HepG2 (cell line): Measurements from ENCODE around the gene GIMAP8. TPM values are rescaled to one million over a fixed set of nuclear protein-coding genes. Genes with fewer than 3 reads are reported as not detected.

ENCODE experiments used
- ATAC-seq: fragments of 200-7000 bp; cut with Tn5 transposase; 3 replicates; pipeline ENCODE4 v1.9.1; 2020; ENCODE audit warnings: mild to moderate bottlenecking, moderate library complexity
- BruUV-seq: library from RNA; stranded (reverse); fragments of 400-500 nt; replicated peaks from 2 replicates; lab custom pipeline; 2021; lab: Mats Ljungman, UMichigan
- CTCF ChIA-PET: fragments of 300-600 bp; formaldehyde crosslinking; extraction: SDS; loops from one replicate; lab custom pipeline; 2021; ENCODE audit warnings: low total read pairs, inconsistent platforms, low intra/inter-chr PET ratio; lab: Yijun Ruan, JAX
- POLR2A ChIA-PET: fragments of 350-600 bp; sonication (Branson Sonifier 250); formaldehyde crosslinking; loops from one replicate; lab custom pipeline; 2020; ENCODE audit warnings: antibody characterized with exemption, inconsistent platforms; lab: Yijun Ruan, JAX
- DNase-seq: peaks from one replicate; pipeline ENCODE4 v3.0.0-alpha.2; 2015; ENCODE audit warnings: low spot score
- FAIRE-seq: peaks from 3 replicates; lab custom pipeline; 2011; peaks lifted over from hg19 to GRCh38; lab: Jason Lieb, UNC
- H2AFZ ChIP-seq: one replicate; pipeline ENCODE4 v1.6.1; 2011; ENCODE audit warnings: low read length, inconsistent platforms
- H3K27ac ChIP-seq: fragments of 300-600 bp; 3 replicates; pipeline ENCODE4 v1.8.0; 2011; ENCODE audit warnings: mixed run types, mild to moderate bottlenecking, mixed read lengths, low read length, inconsistent platforms; ENCODE audit not compliant: insufficient read depth; ENCODE audit errors: extremely low read length
- H3K27me3 ChIP-seq, 2 experiments: fragments of 200-600 bp in 1 of 2; 2 replicates in 1 of 2; 3 replicates in 1 of 2; pipeline versions ENCODE4 v1.6.0 to v1.8.0; 2011; ENCODE audit warnings: low read length in 2 of 2, mild to moderate bottlenecking in 2 of 2, moderate library complexity in 2 of 2, inconsistent platforms in 1 of 2; ENCODE audit not compliant: insufficient read depth in 2 of 2, control insufficient read depth in 1 of 2
- H3K36me3 ChIP-seq, 2 experiments: fragments of 200-600 bp in 1 of 2; replicated peaks in 1 of 2; 2 replicates in 1 of 2; 3 replicates in 1 of 2; pipeline versions ENCODE4 v1.5.1 to v1.8.0; 2011; ENCODE audit warnings: low read length in 2 of 2, inconsistent platforms in 1 of 2; ENCODE audit not compliant: insufficient read depth in 2 of 2, control insufficient read depth in 1 of 2
- H3K4me1 ChIP-seq: 2 replicates; pipeline ENCODE4 v1.5.1; 2012; ENCODE audit warnings: low read length, inconsistent platforms; ENCODE audit not compliant: insufficient read depth
- H3K4me2 ChIP-seq: 2 replicates; pipeline ENCODE4 v1.6.0; 2011; ENCODE audit warnings: low read depth, low read length, inconsistent platforms
- H3K4me3 ChIP-seq, 3 experiments: fragments of 200-600 bp in 1 of 3; sonication (generic), shearing (Covaris generic) in 1 of 3; replicated peaks in 1 of 3; 2 replicates each; pipeline ENCODE4 v1.5.1; 2011 to 2016; ENCODE audit warnings: low read length in 3 of 3, inconsistent platforms in 2 of 3, low read depth in 2 of 3, mild to moderate bottlenecking in 2 of 3, control low read depth in 1 of 3, mixed read lengths in 1 of 3; ENCODE audit not compliant: insufficient read depth in 1 of 3
- H3K79me2 ChIP-seq: one replicate; pipeline ENCODE4 v1.6.1; 2011; ENCODE audit warnings: low read length, inconsistent platforms; ENCODE audit not compliant: insufficient read depth
- H3K9ac ChIP-seq: 2 replicates; pipeline ENCODE4 v1.6.0; 2011; ENCODE audit warnings: mild to moderate bottlenecking, low read depth, low read length, inconsistent platforms; ENCODE audit not compliant: insufficient read depth
- H3K9me3 ChIP-seq: 2 replicates; pipeline ENCODE4 v1.5.1; 2012; ENCODE audit warnings: mild to moderate bottlenecking, low read length
- H4K20me1 ChIP-seq: 2 replicates; pipeline ENCODE4 v1.6.0; 2011; ENCODE audit warnings: inconsistent platforms, mild to moderate bottlenecking, low read length, moderate library complexity; ENCODE audit not compliant: insufficient read depth
- DNMT3B ChIP-seq: conservative IDR thresholded peaks from 2 replicates; pipeline ENCODE4 v1.6.1; 2016; ENCODE audit warnings: missing biosample characterization, control low read depth
- ELF3 ChIP-seq: IDR thresholded peaks from 2 replicates; pipeline ENCODE4 v1.6.1; 2016; ENCODE audit warnings: missing genetic modification reagents, missing compliant biosample characterization
- JDP2 ChIP-seq: sonication (generic); formaldehyde crosslinking; IDR thresholded peaks from 2 replicates; pipeline ENCODE4 v1.8.1; 2022; ENCODE audit warnings: missing genetic modification reagents, borderline replicate concordance
- MIER3 ChIP-seq: IDR thresholded peaks from 2 replicates; pipeline ENCODE4 v1.6.1; 2016; ENCODE audit warnings: missing compliant biosample characterization, borderline replicate concordance
- MTA1 ChIP-seq: sonication (generic); formaldehyde crosslinking; IDR thresholded peaks from 2 replicates; pipeline ENCODE4 v1.4.0; 2020; ENCODE audit warnings: missing genetic modification reagents, mild to moderate bottlenecking, borderline replicate concordance
- RNF2 ChIP-seq: fragments of 450-650 bp; conservative IDR thresholded peaks from 2 replicates; pipeline ENCODE4 v1.6.1; 2016; ENCODE audit warnings: low read depth
- ZNF441 ChIP-seq: sonication (generic); formaldehyde crosslinking; IDR thresholded peaks from 2 replicates; pipeline ENCODE4 v1.7.0; 2021; ENCODE audit warnings: missing genetic modification reagents, borderline replicate concordance
- ZNF670 ChIP-seq: sonication (generic); formaldehyde crosslinking; IDR thresholded peaks from 2 replicates; pipeline ENCODE4 v1.8.0; 2022; ENCODE audit warnings: mild to moderate bottlenecking, missing genetic modification reagents, borderline replicate concordance
- WGBS: methylation state at CpG from one replicate; pipeline ENCODE4 v1.1.6; 2017; ENCODE audit warnings: low lambda C conversion rate; 5-methylcytosine and 5-hydroxymethylcytosine counted together
- in situ Hi-C: cut with HindIII; loops from 2 replicates; pipeline ENCODE4 v1.10.0; 2017; ENCODE audit warnings: low pct_unique_long_range_greater_than_20kb; ENCODE audit not compliant: extremely low pct_ligation_motif_present
- intact Hi-C: fragments of 100-400 bp; cut with micrococcal nuclease; formaldehyde crosslinking; loops from one replicate; pipeline ENCODE4 v1.10.0; 2022; ENCODE audit not compliant: unreplicated experiment
- polyA plus RNA-seq, 8 experiments: library from polyadenylated mRNA; depleted of rRNA in 3 of 8; stranded (reverse) in 7 of 8; unstranded in 1 of 8; fragments of >200 nt; fragmentation: Illumina TruSeq in 4 of 8; extraction: Trizol in 4 of 8; gene quantifications; 2 replicates each; pipeline versions ENCODE4 v1.2.1 to v1.2.3, GENCODE V29; 2011 to 2016; ENCODE audit warnings: low read depth in 4 of 8, missing spikeins in 1 of 8, mixed read lengths in 1 of 8; ENCODE audit not compliant: insufficient read depth in 1 of 8
- total RNA-seq, 5 experiments: library from RNA; depleted of rRNA; stranded (reverse); fragments of >200 nt; fragmentation: Illumina TruSeq; extraction: Trizol; gene quantifications; 2 replicates each; pipeline ENCODE4 v1.2.3, GENCODE V29; 2016; ENCODE audit warnings: low read depth in 1 of 5
- TF ChIP-seq, protein P1 (sequence below): sonication (generic); formaldehyde crosslinking; IDR thresholded peaks from 2 replicates; pipeline ENCODE4 v1.5.1; 2020; ENCODE audit warnings: mild to moderate bottlenecking, missing genetic modification reagents, borderline replicate concordance

The GIMAP8 gene
- total and polyA plus RNA-seq, 2 of the 13 experiments (the other 11 are each of a cell fraction or from before 2014, with no cell fraction given), result not detected

- in situ Hi-C loops (no loop called here), intact Hi-C loops (no loop called here)
- no TSS peak for BruUV-seq
- DNase-seq (no peak), ATAC-seq (no peak), FAIRE-seq (no peak)
- H4K20me1 ChIP-seq, result no peaks in the 10 kb centered on the region
- H3K27me3 ChIP-seq, result peaks cover 5 to 60% of the 10 kb centered on the region in 2 experiments; a peak in 4 of 5 replicates
- 40% methylated on average over 8 of the region's 14 CpGs for WGBS
- ChIA-PET POLR2A (no interaction called here), CTCF (no interaction called here)
- no peaks in the 10 kb centered on the region for H3K79me2 ChIP-seq
- H3K9ac ChIP-seq, result no peak overlapping the region
- no peak overlapping the region for H3K4me2 ChIP-seq
- no peak overlapping the region for H2AFZ ChIP-seq
- H3K9me3 ChIP-seq, result no peaks in the 10 kb centered on the region
- TF ChIP-seq JDP2 (CRISPR knock-in tag), result no peak
- TF ChIP-seq ZNF441 (CRISPR knock-in tag), result no peak
- TF ChIP-seq MTA1 (CRISPR knock-in tag), result no peak
- no peak for TF ChIP-seq DNMT3B (CRISPR knock-in tag)
- TF ChIP-seq ELF3, result no peak
- TF ChIP-seq MIER3 (CRISPR knock-in tag), result no peak
- no peak for TF ChIP-seq RNF2
- TF ChIP-seq, protein P1, sequence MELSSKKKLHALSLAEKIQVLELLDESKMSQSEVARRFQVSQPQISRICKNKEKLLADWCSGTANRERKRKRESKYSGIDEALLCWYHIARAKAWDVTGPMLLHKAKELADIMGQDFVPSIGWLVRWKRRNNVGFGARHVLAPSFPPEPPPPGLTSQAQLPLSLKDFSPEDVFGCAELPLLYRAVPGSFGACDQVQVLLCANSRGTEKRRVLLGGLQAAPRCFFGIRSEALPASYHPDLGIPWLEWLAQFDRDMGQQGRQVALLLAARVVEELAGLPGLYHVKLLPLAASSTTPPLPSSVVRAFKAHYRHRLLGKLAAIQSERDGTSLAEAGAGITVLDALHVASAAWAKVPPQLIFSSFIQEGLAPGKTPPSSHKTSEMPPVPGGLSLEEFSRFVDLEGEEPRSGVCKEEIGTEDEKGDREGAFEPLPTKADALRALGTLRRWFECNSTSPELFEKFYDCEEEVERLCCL, result no peak
- TF ChIP-seq ZNF670 (CRISPR knock-in tag), result no peak
- H3K4me3 ChIP-seq, result no peak overlapping the region
- no peak overlapping the region for H3K27ac ChIP-seq
- H3K36me3 ChIP-seq, result no peaks in the 10 kb centered on the region
- H3K4me1 ChIP-seq, result peaks cover 6% of the 10 kb centered on the region
These were observed 19.9 kb upstream of the GIMAP8 start for GRCh38 chr7:150430465-150431085.
